IMR-90 (cell line): Measurements from ENCODE around the gene CUL3. TPM values are rescaled to one million over a fixed set of nuclear protein-coding genes. Genes with fewer than 3 reads are reported as not detected.
A peak's percentile ranks its signal among the peaks of the same experiment; 100 is the strongest.

Experiments
- ATAC-seq: fragments of 200-7000 bp; cut with Tn5 transposase; 2 replicates; pipeline ENCODE4 v1.9.1; 2020; ENCODE audit warnings: low read depth, mild to moderate bottlenecking, moderate library complexity
- BruUV-seq: library from RNA; stranded (reverse); fragments of 400-500 nt; replicated peaks from 2 replicates; lab custom pipeline; 2021; lab: Mats Ljungman, UMichigan
- CTCF ChIA-PET: fragments of 300-600 bp; formaldehyde crosslinking; extraction: SDS; loops from one replicate; lab custom pipeline; 2021; ENCODE audit warnings: antibody characterized with exemption; lab: Yijun Ruan, JAX
- POLR2A ChIA-PET: fragments of 300-600 bp; sonication (Branson Sonifier 250); formaldehyde crosslinking; loops from one replicate; lab custom pipeline; 2022; ENCODE audit warnings: antibody characterized with exemption; ENCODE audit not compliant: unreplicated experiment; lab: Charles Lee
- DNase-seq: peaks from one replicate; pipeline ENCODE4 v3.0.0; 2013
- H2AFZ ChIP-seq: replicated peaks from 2 replicates; pipeline ENCODE3; 2013; ENCODE audit warnings: low read length, mild to moderate bottlenecking; ENCODE audit not compliant: poor library complexity
- H2AK5ac ChIP-seq: 2 replicates; pipeline ENCODE4 v1.6.1; 2013; ENCODE audit warnings: low read depth, low read length, inconsistent platforms
- H2AK9ac ChIP-seq: replicated peaks from 2 replicates; pipeline ENCODE3; 2013; ENCODE audit warnings: mild to moderate bottlenecking, low read depth, low read length, moderate library complexity; ENCODE audit not compliant: poor library complexity
- H2BK120ac ChIP-seq: 2 replicates; pipeline ENCODE4 v1.6.1; 2013; ENCODE audit warnings: low read depth, low read length, inconsistent platforms
- H2BK15ac ChIP-seq: 3 replicates; pipeline ENCODE4 v1.6.1; 2013; ENCODE audit warnings: low read depth, low read length, inconsistent platforms
- H2BK20ac ChIP-seq: 2 replicates; pipeline ENCODE4 v1.6.1; 2013; ENCODE audit warnings: low read depth, mild to moderate bottlenecking, inconsistent platforms, low read length, moderate library complexity
- H2BK5ac ChIP-seq: 2 replicates; pipeline ENCODE4 v1.6.1; 2013; ENCODE audit warnings: mild to moderate bottlenecking, low read depth, low read length, inconsistent platforms; ENCODE audit not compliant: poor library complexity, severe bottlenecking
- H3K14ac ChIP-seq: replicated peaks from 2 replicates; pipeline ENCODE4 v1.6.1; 2013; ENCODE audit warnings: low read depth, low read length, inconsistent platforms
- H3K18ac ChIP-seq: 2 replicates; pipeline ENCODE4 v1.6.1; 2013; ENCODE audit warnings: low read depth, low read length, control low read depth
- H3K23ac ChIP-seq: 2 replicates; pipeline ENCODE4 v1.6.1; 2013; ENCODE audit warnings: low read depth, low read length, inconsistent platforms
- H3K27ac ChIP-seq: 2 replicates; pipeline ENCODE4 v1.5.1; 2013; ENCODE audit warnings: mild to moderate bottlenecking, control low read depth, low read length; ENCODE audit not compliant: insufficient read depth
- H3K27me3 ChIP-seq: 2 replicates; pipeline ENCODE4 v1.6.1; 2013; ENCODE audit warnings: low read length; ENCODE audit not compliant: control insufficient read depth, insufficient read depth
- H3K36me3 ChIP-seq: 2 replicates; pipeline ENCODE4 v1.6.1; 2013; ENCODE audit warnings: low read length, mixed read lengths; ENCODE audit not compliant: control insufficient read depth, insufficient read depth
- H3K4ac ChIP-seq: 2 replicates; pipeline ENCODE4 v1.6.1; 2013; ENCODE audit warnings: low read depth, low read length, inconsistent platforms
- H3K4me1 ChIP-seq: 2 replicates; pipeline ENCODE4 v1.6.1; 2013; ENCODE audit warnings: low read length, mixed read lengths; ENCODE audit not compliant: control insufficient read depth, insufficient read depth
- H3K4me2 ChIP-seq: 2 replicates; pipeline ENCODE4 v1.6.1; 2013; ENCODE audit warnings: low read depth, mild to moderate bottlenecking, control low read depth, low read length, moderate library complexity
- H3K4me3 ChIP-seq: 2 replicates; pipeline ENCODE4 v1.5.1; 2013; ENCODE audit warnings: low read depth, mild to moderate bottlenecking, control low read depth, low read length, moderate library complexity; ENCODE audit not compliant: insufficient read depth
- H3K56ac ChIP-seq: 2 replicates; pipeline ENCODE4 v1.6.1; 2013; ENCODE audit warnings: low read length, inconsistent platforms; ENCODE audit not compliant: insufficient read depth; ENCODE audit errors: extremely low read depth
- H3K79me1 ChIP-seq, 2 experiments: 2 replicates each; pipeline ENCODE4 v1.6.1; 2013; ENCODE audit warnings: low read length in 2 of 2, inconsistent platforms in 1 of 2, low read depth in 1 of 2
- H3K9ac ChIP-seq: 2 replicates; pipeline ENCODE4 v1.6.1; 2013; ENCODE audit warnings: low read depth, low read length, control low read depth
- H3K9me1 ChIP-seq: 2 replicates; pipeline ENCODE4 v1.6.1; 2013; ENCODE audit warnings: low read length, inconsistent platforms; ENCODE audit not compliant: insufficient read depth
- H3K9me3 ChIP-seq: 2 replicates; pipeline ENCODE4 v1.6.1; 2013; ENCODE audit warnings: low read length; ENCODE audit not compliant: control insufficient read depth, insufficient read depth
- H4K20me1 ChIP-seq: 2 replicates; pipeline ENCODE4 v1.6.1; 2013; ENCODE audit warnings: low read length, inconsistent platforms; ENCODE audit not compliant: insufficient read depth
- H4K5ac ChIP-seq: 2 replicates; pipeline ENCODE4 v1.6.1; 2013; ENCODE audit warnings: mild to moderate bottlenecking, low read depth, low read length, control low read depth
- H4K8ac ChIP-seq, 2 experiments: 2 replicates each; pipeline ENCODE4 v1.6.1; 2013; ENCODE audit warnings: low read depth in 2 of 2, low read length in 2 of 2, control low read depth in 1 of 2, inconsistent platforms in 1 of 2
- H4K91ac ChIP-seq: 2 replicates; pipeline ENCODE4 v1.6.1; 2013; ENCODE audit warnings: low read depth, low read length, inconsistent platforms; ENCODE audit not compliant: insufficient read depth
- MAZ ChIP-seq: IDR thresholded peaks from 2 replicates; pipeline ENCODE4 v1.6.1; 2012; ENCODE audit warnings: low read depth, mild to moderate bottlenecking, low read length, improper control_type of control experiment, moderate library complexity, borderline replicate concordance
- MXI1 ChIP-seq: IDR thresholded peaks from 2 replicates; pipeline ENCODE4 v1.6.1; 2012; ENCODE audit warnings: low read depth, mild to moderate bottlenecking, low read length, moderate library complexity, borderline replicate concordance
- WGBS, 2 experiments: methylation state at CpG; one replicate each; pipeline versions ENCODE4 v1.1.5 to v1.1.7; 2013; ENCODE audit warnings: missing lambda C conversion rate in 2 of 2; ENCODE audit not compliant: insufficient read length in 1 of 2; ENCODE audit errors: extremely low coverage in 2 of 2; 5-methylcytosine and 5-hydroxymethylcytosine counted together
- dilution Hi-C: fragments of 300-500 bp; cut with HindIII; formaldehyde crosslinking; loops from one replicate; pipeline ENCODE4 v1.14.3; 2018; ENCODE audit warnings: low sequenced_read_pairs; ENCODE audit not compliant: unreplicated experiment
- in situ Hi-C: fragments of 300-500 bp; cut with MboI; formaldehyde crosslinking; loops from 3 replicates; pipeline ENCODE4 v1.14.3; 2019; ENCODE audit warnings: low sequenced_read_pairs, inconsistent platforms, mixed read lengths
- intact Hi-C: fragments of 100-400 bp; cut with micrococcal nuclease; formaldehyde crosslinking; loops from 2 replicates; pipeline ENCODE4 v1.10.0; 2022
- polyA plus RNA-seq, 3 experiments: library from polyadenylated mRNA; depleted of rRNA; stranded (reverse); fragments of >200 nt; gene quantifications; 2 replicates each; pipeline ENCODE4 v1.2.3, GENCODE V29; 2012; ENCODE audit warnings: low replicate concordance in 1 of 3
- total RNA-seq: library from RNA; depleted of rRNA; stranded (reverse); fragments of >200 nt; gene quantifications from 2 replicates; pipeline ENCODE4 v1.2.3, GENCODE V29; 2012

Gene CUL3
- total and polyA plus RNA-seq, 2 of the 4 experiments (the other 2 are of a cell fraction), result 33.7 to 45.7 TPM

GRCh38 chr2:224570328-224570993 is 14.7 kb downstream of the CUL3 start:
- peak overlapping the region; percentile 78 for H3K4me2 ChIP-seq
- H3K56ac ChIP-seq, result no peak overlapping the region
- H3K9ac ChIP-seq, result no peak overlapping the region
- ChIA-PET CTCF (interaction anchor here (0.6 to 1.3 kb wide), 3 partner anchors 9 to 50 kb away, joined by 3 to 5 read pairs (median 3); no protein-coding TSS in a partner anchor), POLR2A (interaction anchor here (0.8 kb wide), 1 partner anchor 15 kb away, joined by 4 read pairs; the partner anchor contains the start of gene CUL3)
- H3K4me3 ChIP-seq, result no peak overlapping the region
- no peak overlapping the region for H4K8ac ChIP-seq
- H2AK9ac ChIP-seq, result no peak overlapping the region
- H2BK120ac ChIP-seq, result no peak overlapping the region
- DNase-seq, result peak; percentile 60
- H2BK20ac ChIP-seq, result no peak overlapping the region
- peaks cover 9% of the 10 kb centered on the region for H3K4me1 ChIP-seq
- no peak overlapping the region; the same call in 1 of the 2 replicates for H3K14ac ChIP-seq
- intact Hi-C loops, result loop anchor here (10.0 kb wide), 1 partner anchor 56 kb away; no protein-coding TSS in a partner anchor
- H2AFZ ChIP-seq, result no peak overlapping the region
- dilution Hi-C loops, result no loop called here
- H3K27ac ChIP-seq, result no peak overlapping the region
- WGBS, 2 experiments, result no CpG with 5 or more reads among the region's 4 CpGs
- H3K27me3 ChIP-seq, result no peaks in the 10 kb centered on the region
- peaks cover 2% of the 10 kb centered on the region; the same call in 1 of the 2 replicates for H3K9me3 ChIP-seq
- in situ Hi-C loops, result loop anchor here (25.0 kb wide), 1 partner anchor 983 kb away; no protein-coding TSS in a partner anchor
- peak; percentile 48 for ATAC-seq
- no peak for TF ChIP-seq MAZ
- no peak for TF ChIP-seq MXI1
- no peak overlapping the region for H3K23ac ChIP-seq
- peaks cover 12 to 61% of the 10 kb centered on the region in 2 experiments; a peak in 3 of 4 replicates for H3K79me1 ChIP-seq
- no peak overlapping the region for H3K18ac ChIP-seq
- H2BK15ac ChIP-seq, result no peak overlapping the region
- H2AK5ac ChIP-seq, result no peak overlapping the region
- H3K36me3 ChIP-seq, result peaks cover 5% of the 10 kb centered on the region
- peaks cover 93% of the 10 kb centered on the region for H4K20me1 ChIP-seq
- peaks cover 7% of the 10 kb centered on the region for H3K9me1 ChIP-seq
- H2BK5ac ChIP-seq, result no peak overlapping the region
- H4K5ac ChIP-seq, result no peak overlapping the region
- no peak overlapping the region for H4K91ac ChIP-seq
- BruUV-seq, result no TSS peak
- H3K4ac ChIP-seq, result no peak overlapping the region
